ENCODE data around the gene TJP2. TPM values are rescaled to one million over a fixed set of nuclear protein-coding genes. Genes with fewer than 3 reads are reported as not detected.

Gene TJP2
- total and polyA plus RNA-seq, 2 of the 4 experiments (the other 2 are of a cell fraction), result 38.3 to 49.3 TPM

DNA sequence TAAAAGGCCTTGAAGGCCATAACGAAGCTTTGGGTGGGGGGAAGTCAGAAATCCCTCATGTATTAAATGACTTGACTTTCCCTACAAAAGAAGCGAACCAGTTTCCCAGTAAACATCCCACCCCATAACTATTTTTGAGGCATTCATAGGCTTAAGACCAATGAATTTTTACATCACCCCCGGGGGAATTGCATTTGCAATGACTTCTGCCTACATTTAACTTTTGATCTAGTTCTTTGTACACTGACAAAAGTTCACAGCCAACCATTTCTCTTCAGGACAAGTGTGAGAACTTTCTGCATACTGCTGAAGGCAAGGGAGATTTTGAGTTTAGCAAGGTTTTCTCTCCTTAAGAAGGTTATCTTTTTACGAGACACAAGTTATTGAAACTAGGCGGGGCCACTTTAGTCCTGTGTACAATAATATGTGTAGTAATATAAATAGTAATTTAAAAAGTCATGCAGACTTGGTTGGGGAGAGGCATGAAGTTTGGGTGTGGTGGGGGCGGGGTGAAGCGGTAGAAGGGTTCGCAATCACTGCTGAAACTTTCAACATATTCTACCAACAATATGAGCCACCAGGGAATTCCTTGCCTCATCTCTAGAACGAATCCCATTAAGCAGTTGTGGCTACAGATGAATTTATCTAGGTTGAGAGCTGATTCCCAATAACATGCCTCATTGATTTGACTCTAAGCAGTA lies 2.5 kb downstream of the TJP2 start:
- Histone ChIP-seq H4K20me1 (ENCODE audit: insufficient read depth, low read length) (peaks cover 15% of the 10 kb centered on the region; the same call in 1 of the 2 replicates), H3K9me1 (ENCODE audit: insufficient read depth, low read length) (peaks cover 10% of the 10 kb centered on the region; the same call in 1 of the 2 replicates), H4K5ac (ENCODE audit: low read depth, low read length) (no peak overlapping the region), H3K36me3 (ENCODE audit: control insufficient read depth, insufficient read depth, low read length) (no peaks in the 10 kb centered on the region), H3K4me3 (ENCODE audit: insufficient read depth, low read depth, low read length) (no peak overlapping the region), H3K56ac (ENCODE audit: extremely low read depth, insufficient read depth, low read length) (no peak overlapping the region), H4K91ac (ENCODE audit: insufficient read depth, low read depth, low read length) (no peak overlapping the region), H3K14ac (replicated peaks; ENCODE audit: low read depth, low read length) (no peak overlapping the region), H3K79me1 (ENCODE audit: low read depth in 1 of 2, low read length in 2 of 2) (peaks cover 7 to 67% of the 10 kb centered on the region in 2 experiments; a peak in 3 of 4 replicates), H2BK20ac (ENCODE audit: low read depth, low read length) (0 out of 2 replicates have a peak overlapping the region, but pooled peaks have one; percentile 16), H3K4ac (ENCODE audit: low read depth, low read length) (no peak overlapping the region), H4K8ac (ENCODE audit: low read depth in 2 of 2, low read length in 2 of 2) (no peak overlapping the region), H3K27ac (ENCODE audit: insufficient read depth, low read length) (no peak overlapping the region), H3K4me2 (ENCODE audit: low read depth, low read length) (no peak overlapping the region), H3K9me3 (ENCODE audit: control insufficient read depth, insufficient read depth, low read length) (no peaks in the 10 kb centered on the region), H2AFZ (replicated peaks; ENCODE audit: low read length, poor library complexity) (no peak overlapping the region), H2AK5ac (ENCODE audit: low read depth, low read length) (0 out of 2 replicates have a peak overlapping the region, but pooled peaks have one; percentile 5), H2BK15ac (ENCODE audit: low read depth, low read length) (no peak overlapping the region), H2AK9ac (replicated peaks; ENCODE audit: low read depth, low read length, poor library complexity) (no peak overlapping the region), H3K23ac (ENCODE audit: low read depth, low read length) (peak overlapping the region; percentile 39; the same call in 1 of the 2 replicates), H3K9ac (ENCODE audit: low read depth, low read length) (no peak overlapping the region), H2BK120ac (ENCODE audit: low read depth, low read length) (no peak overlapping the region), H3K27me3 (ENCODE audit: control insufficient read depth, insufficient read depth, low read length) (no peaks in the 10 kb centered on the region), H3K18ac (ENCODE audit: low read depth, low read length) (no peak overlapping the region), H2BK5ac (ENCODE audit: low read depth, low read length, poor library complexity, severe bottlenecking) (no peak overlapping the region), H3K4me1 (ENCODE audit: control insufficient read depth, insufficient read depth, low read length) (peaks cover 11% of the 10 kb centered on the region)
- DNase-seq (no peak), ATAC-seq (ENCODE audit: low read depth) (no peak)
- intact Hi-C loops (cut with micrococcal nuclease) (loop anchor here (5.0 kb wide), 1 partner anchor 54 kb away; no protein-coding TSS in a partner anchor), in situ Hi-C loops (cut with MboI; ENCODE audit: low sequenced_read_pairs) (no loop called here), dilution Hi-C loops (cut with HindIII; ENCODE audit: low sequenced_read_pairs, unreplicated experiment) (no loop called here)
- WGBS, 2 experiments (ENCODE audit: extremely low coverage in 2 of 2, insufficient read length in 1 of 2), result 90% methylated on average over 2 of the region's 9 CpGs; no CpG with 5 or more reads in 1 of the 2 experiments
- ChIA-PET POLR2A (ENCODE audit: unreplicated experiment) (no interaction called here), CTCF (no interaction called here)
- no TSS peak for BruUV-seq (replicated peaks)
- TF ChIP-seq, protein P1, sequence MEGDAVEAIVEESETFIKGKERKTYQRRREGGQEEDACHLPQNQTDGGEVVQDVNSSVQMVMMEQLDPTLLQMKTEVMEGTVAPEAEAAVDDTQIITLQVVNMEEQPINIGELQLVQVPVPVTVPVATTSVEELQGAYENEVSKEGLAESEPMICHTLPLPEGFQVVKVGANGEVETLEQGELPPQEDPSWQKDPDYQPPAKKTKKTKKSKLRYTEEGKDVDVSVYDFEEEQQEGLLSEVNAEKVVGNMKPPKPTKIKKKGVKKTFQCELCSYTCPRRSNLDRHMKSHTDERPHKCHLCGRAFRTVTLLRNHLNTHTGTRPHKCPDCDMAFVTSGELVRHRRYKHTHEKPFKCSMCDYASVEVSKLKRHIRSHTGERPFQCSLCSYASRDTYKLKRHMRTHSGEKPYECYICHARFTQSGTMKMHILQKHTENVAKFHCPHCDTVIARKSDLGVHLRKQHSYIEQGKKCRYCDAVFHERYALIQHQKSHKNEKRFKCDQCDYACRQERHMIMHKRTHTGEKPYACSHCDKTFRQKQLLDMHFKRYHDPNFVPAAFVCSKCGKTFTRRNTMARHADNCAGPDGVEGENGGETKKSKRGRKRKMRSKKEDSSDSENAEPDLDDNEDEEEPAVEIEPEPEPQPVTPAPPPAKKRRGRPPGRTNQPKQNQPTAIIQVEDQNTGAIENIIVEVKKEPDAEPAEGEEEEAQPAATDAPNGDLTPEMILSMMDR (conservative IDR thresholded peaks at IDR 0.05; ENCODE audit: low read depth, low read length), result no peak
- no peak for TF ChIP-seq RAD21 (IDR thresholded peaks at IDR 0.05; ENCODE audit: low read length)
- TF ChIP-seq, protein P2, sequence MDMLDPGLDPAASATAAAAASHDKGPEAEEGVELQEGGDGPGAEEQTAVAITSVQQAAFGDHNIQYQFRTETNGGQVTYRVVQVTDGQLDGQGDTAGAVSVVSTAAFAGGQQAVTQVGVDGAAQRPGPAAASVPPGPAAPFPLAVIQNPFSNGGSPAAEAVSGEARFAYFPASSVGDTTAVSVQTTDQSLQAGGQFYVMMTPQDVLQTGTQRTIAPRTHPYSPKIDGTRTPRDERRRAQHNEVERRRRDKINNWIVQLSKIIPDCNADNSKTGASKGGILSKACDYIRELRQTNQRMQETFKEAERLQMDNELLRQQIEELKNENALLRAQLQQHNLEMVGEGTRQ (IDR thresholded peaks at IDR 0.05; ENCODE audit: low read depth, low read length), result no peak
- TF ChIP-seq MAFK (IDR thresholded peaks at IDR 0.05; ENCODE audit: low read depth, low read length), result no peak
- no peak for TF ChIP-seq CHD1 (IDR thresholded peaks at IDR 0.05; ENCODE audit: low read depth, low read length)
- no peak for TF ChIP-seq FOS (IDR thresholded peaks at IDR 0.05; ENCODE audit: low read depth, low read length)
- TF ChIP-seq, protein P3, sequence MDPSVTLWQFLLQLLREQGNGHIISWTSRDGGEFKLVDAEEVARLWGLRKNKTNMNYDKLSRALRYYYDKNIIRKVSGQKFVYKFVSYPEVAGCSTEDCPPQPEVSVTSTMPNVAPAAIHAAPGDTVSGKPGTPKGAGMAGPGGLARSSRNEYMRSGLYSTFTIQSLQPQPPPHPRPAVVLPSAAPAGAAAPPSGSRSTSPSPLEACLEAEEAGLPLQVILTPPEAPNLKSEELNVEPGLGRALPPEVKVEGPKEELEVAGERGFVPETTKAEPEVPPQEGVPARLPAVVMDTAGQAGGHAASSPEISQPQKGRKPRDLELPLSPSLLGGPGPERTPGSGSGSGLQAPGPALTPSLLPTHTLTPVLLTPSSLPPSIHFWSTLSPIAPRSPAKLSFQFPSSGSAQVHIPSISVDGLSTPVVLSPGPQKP (IDR thresholded peaks at IDR 0.05; ENCODE audit: borderline replicate concordance, low read depth, low read length), result no peak
- TF ChIP-seq MAZ (IDR thresholded peaks at IDR 0.05; ENCODE audit: borderline replicate concordance, low read depth, low read length), result no peak
- TF ChIP-seq NFE2L2 (IDR thresholded peaks at IDR 0.05; ENCODE audit: low read depth, low read length), result no peak
- no peak for TF ChIP-seq CEBPB (IDR thresholded peaks at IDR 0.05; ENCODE audit: low read depth, low read length)
- no peak for TF ChIP-seq MXI1 (IDR thresholded peaks at IDR 0.05; ENCODE audit: borderline replicate concordance, low read depth, low read length)
- TF ChIP-seq SMC3 (IDR thresholded peaks at IDR 0.05; ENCODE audit: low read depth, low read length), result no peak
- TF ChIP-seq RCOR1 (IDR thresholded peaks at IDR 0.05; ENCODE audit: insufficient replicate concordance, low read length), result no peak
- TF ChIP-seq RFX5 (IDR thresholded peaks at IDR 0.05; ENCODE audit: low read depth, low read length), result no peak
- TF ChIP-seq BHLHE40 (IDR thresholded peaks at IDR 0.05; ENCODE audit: low read depth, low read length), result no peak
